HepG2 (cell line): ENCODE measurements around the gene CNP. TPM values are rescaled to one million over a fixed set of nuclear protein-coding genes. Genes with fewer than 3 reads are reported as not detected.

Source experiments
- BRD4 ChIP-seq: sonication (generic); formaldehyde crosslinking; IDR thresholded peaks from 2 replicates; pipeline ENCODE4 v1.4.0; 2020; ENCODE audit warnings: missing genetic modification reagents
- ELF1 ChIP-seq: sonication (generic); formaldehyde crosslinking; IDR thresholded peaks from 2 replicates; pipeline ENCODE4 v1.4.0; 2020; ENCODE audit warnings: missing genetic modification reagents
- GABPA ChIP-seq, 2 experiments: IDR thresholded peaks; 2 replicates each; pipeline ENCODE4 v1.6.1; 2011 to 2016; ENCODE audit warnings: low read depth in 2 of 2, low read length in 1 of 2, missing biosample characterization in 1 of 2, missing genetic modification characterization in 1 of 2
- HDAC1 ChIP-seq: sonication (generic); formaldehyde crosslinking; IDR thresholded peaks from 2 replicates; pipeline ENCODE4 v1.5.1; 2020; ENCODE audit warnings: mild to moderate bottlenecking, missing genetic modification reagents
- HMG20A ChIP-seq: IDR thresholded peaks from 2 replicates; pipeline ENCODE4 v1.6.1; 2016; ENCODE audit warnings: borderline replicate concordance
- HMGXB4 ChIP-seq, 2 experiments: sonication (generic) in 1 of 2; formaldehyde crosslinking in 1 of 2; IDR thresholded peaks; 2 replicates each; pipeline versions ENCODE4 v1.4.0 to v1.6.1; 2018 to 2020; ENCODE audit warnings: missing genetic modification reagents in 2 of 2, borderline replicate concordance in 1 of 2, low read depth in 1 of 2, mild to moderate bottlenecking in 1 of 2, missing biosample characterization in 1 of 2
- HNF4G ChIP-seq, 2 experiments: sonication (generic) in 1 of 2; formaldehyde crosslinking in 1 of 2; IDR thresholded peaks; 2 replicates each; pipeline versions ENCODE4 v1.4.0 to v1.6.1; 2011 to 2020; ENCODE audit warnings: borderline replicate concordance in 2 of 2, low read depth in 2 of 2, mild to moderate bottlenecking in 2 of 2, low read length in 1 of 2, missing genetic modification reagents in 1 of 2, moderate library complexity in 1 of 2
- HOXA3 ChIP-seq: sonication (generic); formaldehyde crosslinking; IDR thresholded peaks from 2 replicates; pipeline ENCODE4 v1.5.0; 2020; ENCODE audit warnings: missing genetic modification reagents
- KDM1A ChIP-seq: IDR thresholded peaks from 2 replicates; pipeline ENCODE4 v1.6.1; 2016; ENCODE audit warnings: missing compliant biosample characterization
- MIER3 ChIP-seq: IDR thresholded peaks from 2 replicates; pipeline ENCODE4 v1.6.1; 2016; ENCODE audit warnings: missing compliant biosample characterization, borderline replicate concordance
- MYPOP ChIP-seq: sonication (generic); formaldehyde crosslinking; IDR thresholded peaks from 2 replicates; pipeline ENCODE4 v1.8.1; 2023; ENCODE audit warnings: mild to moderate bottlenecking, moderate library complexity, missing genetic modification reagents
- RFXANK ChIP-seq: IDR thresholded peaks from 2 replicates; pipeline ENCODE4 v1.6.1; 2016
- RXRB ChIP-seq: IDR thresholded peaks from 2 replicates; pipeline ENCODE4 v1.6.1; 2016; ENCODE audit warnings: borderline replicate concordance, missing genetic modification reagents, missing compliant biosample characterization
- THAP11 ChIP-seq: IDR thresholded peaks from 2 replicates; pipeline ENCODE4 v1.6.1; 2016; ENCODE audit warnings: missing biosample characterization, missing genetic modification reagents
- ZBTB37 ChIP-seq: sonication (generic); formaldehyde crosslinking; IDR thresholded peaks from 2 replicates; pipeline ENCODE4 v1.4.0; 2020; ENCODE audit warnings: mild to moderate bottlenecking, missing genetic modification reagents
- ZNF12 ChIP-seq: sonication (generic); formaldehyde crosslinking; IDR thresholded peaks from 2 replicates; pipeline ENCODE4 v1.5.0; 2020; ENCODE audit warnings: missing genetic modification reagents
- ZNF138 ChIP-seq: sonication (generic); formaldehyde crosslinking; IDR thresholded peaks from 2 replicates; pipeline ENCODE4 v1.5.0; 2020; ENCODE audit warnings: mild to moderate bottlenecking, low read depth, missing genetic modification reagents
- polyA plus RNA-seq, 8 experiments: library from polyadenylated mRNA; depleted of rRNA in 3 of 8; stranded (reverse) in 7 of 8; unstranded in 1 of 8; fragments of >200 nt; fragmentation: Illumina TruSeq in 4 of 8; extraction: Trizol in 4 of 8; gene quantifications; 2 replicates each; pipeline versions ENCODE4 v1.2.1 to v1.2.3, GENCODE V29; 2011 to 2016; ENCODE audit warnings: low read depth in 4 of 8, missing spikeins in 1 of 8, mixed read lengths in 1 of 8; ENCODE audit not compliant: insufficient read depth in 1 of 8
- total RNA-seq, 5 experiments: library from RNA; depleted of rRNA; stranded (reverse); fragments of >200 nt; fragmentation: Illumina TruSeq; extraction: Trizol; gene quantifications; 2 replicates each; pipeline ENCODE4 v1.2.3, GENCODE V29; 2016; ENCODE audit warnings: low read depth in 1 of 5
- TF ChIP-seq, protein P1 (sequence below): sonication (generic); formaldehyde crosslinking; IDR thresholded peaks from 2 replicates; pipeline ENCODE4 v1.9.0; 2022; ENCODE audit warnings: low read depth, missing genetic modification reagents
- TF ChIP-seq, protein P2 (sequence below): sonication (generic); formaldehyde crosslinking; IDR thresholded peaks from 2 replicates; pipeline ENCODE4 v1.4.0; 2020; ENCODE audit warnings: missing genetic modification reagents

The CNP gene
- total and polyA plus RNA-seq, 2 of the 13 experiments (the other 11 are each of a cell fraction or from before 2014, with no cell fraction given): 97.2 to 161 TPM

GRCh38 chr17:41989702-41990419 lies 23.3 kb downstream of the CNP start (continued):
- no peak for TF ChIP-seq MYPOP
- peak; percentile 67; the same call in 1 of the 2 replicates for TF ChIP-seq THAP11 (CRISPR knock-in tag)
- TF ChIP-seq, protein P1, sequence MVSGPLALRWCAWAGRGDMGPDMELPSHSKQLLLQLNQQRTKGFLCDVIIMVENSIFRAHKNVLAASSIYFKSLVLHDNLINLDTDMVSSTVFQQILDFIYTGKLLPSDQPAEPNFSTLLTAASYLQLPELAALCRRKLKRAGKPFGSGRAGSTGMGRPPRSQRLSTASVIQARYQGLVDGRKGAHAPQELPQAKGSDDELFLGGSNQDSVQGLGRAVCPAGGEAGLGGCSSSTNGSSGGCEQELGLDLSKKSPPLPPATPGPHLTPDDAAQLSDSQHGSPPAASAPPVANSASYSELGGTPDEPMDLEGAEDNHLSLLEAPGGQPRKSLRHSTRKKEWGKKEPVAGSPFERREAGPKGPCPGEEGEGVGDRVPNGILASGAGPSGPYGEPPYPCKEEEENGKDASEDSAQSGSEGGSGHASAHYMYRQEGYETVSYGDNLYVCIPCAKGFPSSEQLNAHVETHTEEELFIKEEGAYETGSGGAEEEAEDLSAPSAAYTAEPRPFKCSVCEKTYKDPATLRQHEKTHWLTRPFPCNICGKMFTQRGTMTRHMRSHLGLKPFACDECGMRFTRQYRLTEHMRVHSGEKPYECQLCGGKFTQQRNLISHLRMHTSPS (CRISPR knock-in tag): peak; percentile 85; the same call in 1 of the 2 replicates
- TF ChIP-seq ZBTB37 (CRISPR knock-in tag): peak; percentile 89
- TF ChIP-seq ZNF12 (CRISPR knock-in tag): peak; percentile 55; the same call in 1 of the 2 replicates
- peak in 1 of 2 experiments; percentile 49; a peak in 1 of 4 replicates for TF ChIP-seq HMGXB4 (CRISPR knock-in tag; IDR thresholded peaks at IDR 0.05; ENCODE audit: borderline replicate concordance in 1 of 2, low read depth in 1 of 2)
- peak; percentile 68; the same call in 1 of the 2 replicates for TF ChIP-seq MIER3 (CRISPR knock-in tag)
- no peak for TF ChIP-seq BRD4 (CRISPR knock-in tag)
- TF ChIP-seq, protein P2, sequence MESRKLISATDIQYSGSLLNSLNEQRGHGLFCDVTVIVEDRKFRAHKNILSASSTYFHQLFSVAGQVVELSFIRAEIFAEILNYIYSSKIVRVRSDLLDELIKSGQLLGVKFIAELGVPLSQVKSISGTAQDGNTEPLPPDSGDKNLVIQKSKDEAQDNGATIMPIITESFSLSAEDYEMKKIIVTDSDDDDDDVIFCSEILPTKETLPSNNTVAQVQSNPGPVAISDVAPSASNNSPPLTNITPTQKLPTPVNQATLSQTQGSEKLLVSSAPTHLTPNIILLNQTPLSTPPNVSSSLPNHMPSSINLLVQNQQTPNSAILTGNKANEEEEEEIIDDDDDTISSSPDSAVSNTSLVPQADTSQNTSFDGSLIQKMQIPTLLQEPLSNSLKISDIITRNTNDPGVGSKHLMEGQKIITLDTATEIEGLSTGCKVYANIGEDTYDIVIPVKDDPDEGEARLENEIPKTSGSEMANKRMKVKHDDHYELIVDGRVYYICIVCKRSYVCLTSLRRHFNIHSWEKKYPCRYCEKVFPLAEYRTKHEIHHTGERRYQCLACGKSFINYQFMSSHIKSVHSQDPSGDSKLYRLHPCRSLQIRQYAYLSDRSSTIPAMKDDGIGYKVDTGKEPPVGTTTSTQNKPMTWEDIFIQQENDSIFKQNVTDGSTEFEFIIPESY (CRISPR knock-in tag): peak; percentile 55
- TF ChIP-seq KDM1A: 0 out of 2 replicates have a peak, but pooled peaks have one; percentile 47
- TF ChIP-seq HDAC1: peak; percentile 76; the same call in 1 of the 2 replicates
- peak; percentile 58; the same call in 1 of the 2 replicates for TF ChIP-seq HOXA3 (CRISPR knock-in tag)
- no peak for TF ChIP-seq GABPA (IDR thresholded peaks at IDR 0.05; ENCODE audit: low read depth, low read length)
- TF ChIP-seq GABPA (CRISPR knock-in tag; IDR thresholded peaks at IDR 0.05; ENCODE audit: low read depth): peak; percentile 25; the same call in 1 of the 2 replicates
- TF ChIP-seq HNF4G (IDR thresholded peaks at IDR 0.05; ENCODE audit: borderline replicate concordance, low read depth, low read length): peak; percentile 96
- TF ChIP-seq HNF4G (CRISPR knock-in tag; IDR thresholded peaks at IDR 0.05; ENCODE audit: borderline replicate concordance, low read depth): peak; percentile 50; the same call in 1 of the 2 replicates
- TF ChIP-seq ELF1: 0 out of 2 replicates have a peak, but pooled peaks have one; percentile 12
- peak; percentile 85 for TF ChIP-seq HMG20A (CRISPR knock-in tag)
- TF ChIP-seq RXRB (CRISPR knock-in tag): peak; percentile 79
- no peak for TF ChIP-seq ZNF138 (CRISPR knock-in tag)
- no peak for TF ChIP-seq RFXANK (CRISPR knock-in tag)
